Ectodermal cell (in vitro differentiated cells): ENCODE results near the gene KIF6.
"Not testable (repeated sequence)": the region's sequence is repeated elsewhere in the genome, so short reads cannot be mapped to it uniquely, and the experiment has no call there.

Source experiments
- H3K27ac ChIP-seq: 2 replicates; pipeline ENCODE4 v1.7.0; 2013; ENCODE audit warnings: mild to moderate bottlenecking, low read depth, low read length; ENCODE audit not compliant: insufficient read depth, poor library complexity, severe bottlenecking
- H3K27me3 ChIP-seq: 2 replicates; pipeline ENCODE4 v1.7.0; 2013; ENCODE audit warnings: mild to moderate bottlenecking, low read length; ENCODE audit not compliant: insufficient read depth, control insufficient read depth, poor library complexity, severe bottlenecking
- H3K36me3 ChIP-seq: one replicate; pipeline ENCODE4 v1.7.0; 2013; ENCODE audit warnings: low read length; ENCODE audit not compliant: control insufficient read depth, insufficient read depth
- H3K4me1 ChIP-seq: one replicate; pipeline ENCODE4 v1.7.0; 2013; ENCODE audit warnings: low read length; ENCODE audit not compliant: control insufficient read depth, insufficient read depth
- H3K4me3 ChIP-seq: 2 replicates; pipeline ENCODE4 v1.7.0; 2013; ENCODE audit warnings: low read depth, low read length, control low read depth; ENCODE audit not compliant: insufficient read depth
- H3K9me3 ChIP-seq: 2 replicates; pipeline ENCODE4 v1.7.0; 2013; ENCODE audit warnings: mild to moderate bottlenecking, low read length, moderate library complexity; ENCODE audit not compliant: control insufficient read depth
- WGBS, 2 experiments: methylation state at CpG; one replicate each; pipeline ENCODE4 v1.1.7; 2013; ENCODE audit warnings: missing lambda C conversion rate in 2 of 2; 5-methylcytosine and 5-hydroxymethylcytosine counted together

Gene KIF6

DNA sequence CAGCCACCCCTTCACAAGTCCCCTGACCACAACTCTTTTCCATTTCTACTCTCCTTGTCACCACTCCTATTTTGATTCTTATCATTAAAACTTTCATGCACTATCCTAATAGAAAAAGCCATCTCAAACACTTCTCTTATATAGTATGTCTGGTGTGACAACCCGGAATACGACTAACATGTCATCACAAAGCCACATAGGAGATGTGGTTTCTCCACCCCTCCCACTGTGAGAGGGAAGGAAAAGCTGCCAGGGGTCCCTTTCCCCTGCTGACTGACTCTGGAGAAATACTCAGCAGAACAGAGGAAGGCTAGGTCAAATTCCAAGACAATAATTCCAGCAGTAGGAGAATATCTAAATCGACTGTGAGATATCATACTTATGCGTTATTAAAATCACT lies 209.7 kb downstream of the KIF6 start:
- 85 to 88% methylated on average over 3 to 4 of the region's 4 CpGs for WGBS, 2 experiments
- no peaks in the 10 kb centered on the region for H3K4me1 ChIP-seq
- H3K4me3 ChIP-seq, result no peak overlapping the region
- H3K27ac ChIP-seq, result no peak overlapping the region
- no peaks in the 10 kb centered on the region for H3K36me3 ChIP-seq
- H3K9me3 ChIP-seq, result no peaks in the 10 kb centered on the region
- H3K27me3 ChIP-seq, result no peaks in the 10 kb centered on the region

DNA sequence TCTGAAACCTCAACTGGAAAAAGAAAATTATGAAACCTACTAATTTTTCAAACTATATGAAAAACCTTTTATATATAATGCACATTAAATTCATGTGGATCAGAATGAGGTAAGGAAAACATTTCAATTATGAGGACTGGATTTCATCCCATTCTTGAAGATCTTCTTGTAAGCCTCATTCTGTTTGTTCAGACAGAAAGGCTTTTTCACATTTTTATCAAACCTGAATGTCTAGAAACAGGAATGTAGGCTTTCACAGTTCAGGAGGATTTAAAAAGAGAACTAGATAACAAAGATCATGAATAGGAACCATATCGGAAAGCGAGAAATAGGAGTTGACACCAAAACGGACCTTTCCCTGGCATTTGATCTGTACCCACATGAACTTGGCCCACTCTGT lies 210.2 kb downstream of the KIF6 start:
- no peaks in the 10 kb centered on the region for H3K36me3 ChIP-seq
- no peaks in the 10 kb centered on the region for H3K27me3 ChIP-seq
- WGBS, 2 experiments, result 90% methylated on average over 3 of the region's 3 CpGs

DNA sequence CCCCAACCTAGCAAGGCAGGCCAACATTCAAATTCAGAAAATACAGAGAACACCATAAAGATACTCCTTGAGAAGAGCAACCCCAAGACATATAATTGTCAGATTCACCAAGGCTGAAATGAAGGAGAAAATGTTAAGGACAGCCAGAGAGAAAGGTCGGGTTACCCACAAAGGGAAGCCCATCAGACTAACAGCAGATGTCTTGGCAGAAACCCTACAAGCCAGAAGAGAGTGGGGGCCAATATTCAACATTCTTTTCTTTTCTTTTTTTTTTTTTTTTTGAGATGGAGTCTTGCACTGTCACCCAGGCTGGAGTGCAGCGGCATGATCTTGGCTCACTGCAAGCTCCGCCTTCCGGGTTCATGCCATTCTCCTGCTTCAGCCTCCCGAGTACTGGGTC lies 215.4 kb downstream of the KIF6 start:
- not testable (repeated sequence) for H3K27ac ChIP-seq, H3K36me3 ChIP-seq, H3K9me3 ChIP-seq, H3K4me1 ChIP-seq, H3K27me3 ChIP-seq, H3K4me3 ChIP-seq
- WGBS, 2 experiments, result 82 to 94% methylated on average over 5 of the region's 5 CpGs

More for the DNA sequence above, 210.2 kb downstream of the KIF6 start:
- no peak overlapping the region for H3K27ac ChIP-seq
- no peak overlapping the region for H3K4me3 ChIP-seq
- H3K9me3 ChIP-seq, result no peaks in the 10 kb centered on the region
- H3K4me1 ChIP-seq, result no peaks in the 10 kb centered on the region

DNA sequence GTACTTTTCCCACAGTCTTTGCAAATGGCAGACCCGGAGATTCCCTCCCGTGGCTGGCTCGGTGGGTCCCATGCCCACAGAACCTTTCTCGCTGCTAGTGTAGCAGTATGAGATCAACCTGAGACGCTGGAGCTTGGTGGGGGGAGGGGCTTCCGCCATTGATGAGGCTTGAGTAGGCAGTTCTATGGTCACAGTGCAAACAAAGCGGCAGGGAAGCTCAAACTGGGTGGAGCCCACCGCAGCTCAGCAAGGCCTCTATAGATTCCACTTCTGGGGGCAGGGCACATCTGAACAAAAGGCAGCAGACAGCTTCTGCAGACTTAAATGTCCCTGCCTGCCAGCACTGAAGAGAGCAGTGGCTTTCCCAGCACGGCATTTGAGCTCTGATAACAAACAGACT lies 216.7 kb downstream of the KIF6 start:
- Histone ChIP-seq H3K27me3 (no peaks in the 10 kb centered on the region), H3K27ac (no peak overlapping the region), H3K4me3 (no peak overlapping the region), H3K9me3 (no peaks in the 10 kb centered on the region), H3K4me1 (no peaks in the 10 kb centered on the region), H3K36me3 (no peaks in the 10 kb centered on the region)
- 73 to 75% methylated on average over 9 of the region's 9 CpGs for WGBS, 2 experiments

DNA sequence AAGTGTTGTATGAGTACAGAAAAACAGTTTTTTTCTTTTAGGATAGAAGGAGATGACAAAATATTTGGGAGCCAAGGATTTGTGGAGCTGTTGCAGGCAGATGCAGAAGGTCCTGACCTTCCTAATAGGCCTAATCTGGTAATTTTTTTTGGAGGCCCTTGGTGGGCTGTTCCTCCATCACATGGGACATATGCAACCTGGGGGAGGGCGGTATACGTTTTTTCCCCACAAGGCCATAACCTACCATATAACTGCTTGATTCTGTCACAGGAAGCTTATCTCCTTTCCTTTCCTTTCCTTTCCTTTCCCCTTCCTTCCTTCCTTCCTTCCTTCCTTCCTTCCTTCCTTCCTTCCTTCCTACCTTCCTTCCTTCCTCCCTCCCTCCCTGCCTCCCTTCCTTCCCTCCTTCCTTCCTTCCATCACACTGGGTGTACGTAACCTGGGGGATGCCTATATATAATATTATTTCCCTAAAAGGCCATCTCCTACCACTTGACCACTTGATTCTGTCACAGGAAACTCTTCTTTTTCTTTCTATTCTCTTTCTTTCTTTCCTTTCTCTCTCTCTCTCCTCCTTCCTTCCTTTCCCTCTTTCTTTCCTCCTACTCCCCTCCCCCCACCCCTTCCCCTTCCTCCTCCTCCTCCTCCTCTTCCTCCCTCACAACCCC lies 217.7 kb downstream of the KIF6 start:
- H3K27me3 ChIP-seq, result no peaks in the 10 kb centered on the region
- peaks cover 3% of the 10 kb centered on the region for H3K9me3 ChIP-seq
- no peak overlapping the region for H3K27ac ChIP-seq
- WGBS, 2 experiments, result 89 to 95% methylated on average over 3 of the region's 3 CpGs
- H3K4me1 ChIP-seq, result no peaks in the 10 kb centered on the region
- no peaks in the 10 kb centered on the region for H3K36me3 ChIP-seq
- H3K4me3 ChIP-seq, result no peak overlapping the region

DNA sequence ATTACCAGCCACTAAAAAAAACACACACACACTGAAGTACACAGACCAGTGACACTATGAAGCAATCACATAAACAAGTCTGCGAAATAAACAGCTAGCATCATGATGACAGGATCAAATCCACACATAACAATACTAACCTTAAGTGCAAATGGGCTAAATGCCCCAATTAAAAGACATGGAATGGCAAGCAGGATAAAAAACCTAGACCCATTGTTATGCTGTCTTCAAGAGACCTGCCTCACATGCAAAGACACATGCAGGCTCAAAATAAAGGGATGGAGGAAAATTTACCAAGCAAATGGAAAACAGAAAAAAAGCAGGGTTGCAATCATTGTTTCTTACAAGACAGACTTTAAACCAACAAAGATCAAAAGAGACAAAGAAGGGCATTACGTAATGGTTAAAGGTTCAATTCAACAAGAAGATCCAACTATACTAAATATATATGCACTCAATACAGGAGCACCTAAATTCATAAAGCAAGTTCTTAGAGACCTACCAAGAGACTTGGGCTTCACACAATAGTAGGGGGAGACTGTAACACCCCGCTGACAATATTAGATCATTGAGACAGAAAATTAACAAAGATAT lies 222.7 kb downstream of the KIF6 start:
- not testable (repeated sequence) for H3K9me3 ChIP-seq, H3K4me3 ChIP-seq, H3K4me1 ChIP-seq, H3K27me3 ChIP-seq, H3K36me3 ChIP-seq, H3K27ac ChIP-seq
- 90 to 92% methylated on average over 3 of the region's 3 CpGs for WGBS, 2 experiments

DNA sequence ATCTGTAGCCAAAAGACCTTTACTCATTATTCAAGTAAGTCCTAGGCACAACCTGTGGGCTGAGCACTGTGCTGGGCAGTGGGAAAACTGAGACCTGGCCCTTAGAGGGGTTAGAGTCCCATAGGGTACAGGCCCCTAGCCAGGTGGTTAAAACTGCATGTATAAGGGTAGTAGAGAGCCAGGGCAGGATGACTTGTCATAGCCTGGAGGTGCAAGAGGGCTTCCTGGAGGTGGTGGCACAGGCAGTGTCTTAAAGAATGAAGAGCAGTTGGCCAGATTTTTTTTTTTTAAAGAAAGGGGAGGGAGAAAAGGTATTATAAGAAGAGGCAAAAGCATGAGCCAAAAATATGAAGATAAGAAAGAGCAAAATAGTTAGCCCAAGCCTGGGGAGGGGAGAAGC lies 226.2 kb downstream of the KIF6 start:
- H3K4me1 ChIP-seq, result no peaks in the 10 kb centered on the region
- no peaks in the 10 kb centered on the region for H3K27me3 ChIP-seq
- H3K4me3 ChIP-seq, result no peak overlapping the region

DNA sequence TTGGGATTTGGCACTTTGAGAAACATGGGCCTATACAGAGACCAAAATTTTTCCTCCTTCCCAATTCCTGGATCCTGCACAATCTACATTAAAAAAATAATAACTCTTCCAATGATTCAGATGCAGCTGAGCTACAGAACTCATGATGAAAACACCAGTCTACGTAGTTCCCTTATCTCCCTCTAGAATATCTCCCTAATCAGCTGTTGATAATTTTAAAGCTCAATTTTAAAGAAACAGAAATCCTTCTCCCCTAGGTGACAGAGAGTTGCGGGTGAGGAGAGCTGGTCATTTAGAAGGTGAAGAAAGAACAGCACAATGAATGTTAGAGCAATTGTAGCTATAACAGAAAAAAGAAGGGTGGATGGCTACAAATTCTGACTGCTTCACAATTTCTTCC lies 227.1 kb downstream of the KIF6 start:
- WGBS, 2 experiments, result 97 to 100% methylated on average over 2 of the region's 2 CpGs
- peaks cover 3% of the 10 kb centered on the region for H3K9me3 ChIP-seq

More for the DNA sequence above, 226.2 kb downstream of the KIF6 start:
- Histone ChIP-seq H3K27ac (no peak overlapping the region), H3K36me3 (no peaks in the 10 kb centered on the region), H3K9me3 (peaks cover 3% of the 10 kb centered on the region)

DNA sequence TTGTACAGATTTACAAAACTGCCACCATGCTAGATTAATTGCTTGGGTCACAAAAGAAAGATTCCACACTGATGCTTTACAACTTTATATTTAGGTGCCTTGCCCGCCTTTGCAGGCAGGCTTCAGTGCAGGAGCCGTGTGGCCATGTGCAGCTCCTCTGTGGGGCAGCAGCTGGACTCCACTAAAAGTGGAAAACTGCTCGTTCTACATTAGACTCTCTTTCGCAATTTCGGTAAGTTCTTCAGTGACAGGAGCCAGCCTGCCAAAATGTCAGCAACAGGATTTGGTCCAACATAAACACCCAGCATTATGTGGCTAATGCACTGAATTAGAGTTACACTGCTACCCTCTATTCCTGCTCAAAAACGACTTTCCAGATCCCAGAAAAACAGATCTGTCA lies 228.3 kb downstream of the KIF6 start:
- Histone ChIP-seq H3K27me3 (no peaks in the 10 kb centered on the region), H3K27ac (no peak overlapping the region), H3K4me1 (no peaks in the 10 kb centered on the region), H3K36me3 (no peaks in the 10 kb centered on the region), H3K4me3 (no peak overlapping the region), H3K9me3 (no peaks in the 10 kb centered on the region)
- 92 to 96% methylated on average over 6 of the region's 6 CpGs for WGBS, 2 experiments

More for the DNA sequence above, 227.1 kb downstream of the KIF6 start:
- Histone ChIP-seq H3K36me3 (no peaks in the 10 kb centered on the region), H3K4me3 (no peak overlapping the region), H3K4me1 (no peaks in the 10 kb centered on the region), H3K27ac (no peak overlapping the region), H3K27me3 (no peaks in the 10 kb centered on the region)

DNA sequence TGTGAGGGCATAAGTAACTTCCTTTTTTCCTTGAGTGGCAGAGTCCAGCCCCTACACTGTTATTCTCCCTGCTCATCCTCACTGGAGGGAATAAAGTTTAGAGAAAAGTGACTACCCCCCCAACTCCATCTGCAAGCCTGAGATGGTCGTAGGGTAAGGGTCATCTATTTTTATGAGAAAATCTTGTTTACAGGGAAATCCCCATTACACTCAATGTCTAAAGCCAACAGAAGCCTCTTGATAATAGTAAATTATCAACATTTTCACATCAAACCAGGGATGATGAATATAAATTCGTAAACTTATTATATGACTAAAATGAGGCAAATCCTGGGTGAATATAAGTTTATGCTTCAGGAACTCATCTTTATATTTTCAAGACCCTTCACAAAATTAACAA lies 228.8 kb downstream of the KIF6 start:
- Histone ChIP-seq H3K9me3 (no peaks in the 10 kb centered on the region), H3K4me1 (no peaks in the 10 kb centered on the region), H3K27ac (no peak overlapping the region), H3K4me3 (no peak overlapping the region), H3K27me3 (no peaks in the 10 kb centered on the region), H3K36me3 (no peaks in the 10 kb centered on the region)
- no CpG with 5 or more reads among the region's 2 CpGs for WGBS, 2 experiments
